HG02678 (cell line): ENCODE data around the gene COQ6.
A peak's percentile ranks its signal among the peaks of the same experiment; 100 is the strongest.
"Not testable (repeated sequence)": the region's sequence is repeated elsewhere in the genome, so short reads cannot be mapped to it uniquely, and the experiment has no call there.

ENCODE experiments used
- ATAC-seq: cut with Tn5 transposase; IDR thresholded peaks from one replicate; pipeline ENCODE4 v1.9.1; 2021; ENCODE audit warnings: mild to moderate bottlenecking, moderate library complexity; ENCODE audit not compliant: unreplicated experiment

The COQ6 gene

DNA sequence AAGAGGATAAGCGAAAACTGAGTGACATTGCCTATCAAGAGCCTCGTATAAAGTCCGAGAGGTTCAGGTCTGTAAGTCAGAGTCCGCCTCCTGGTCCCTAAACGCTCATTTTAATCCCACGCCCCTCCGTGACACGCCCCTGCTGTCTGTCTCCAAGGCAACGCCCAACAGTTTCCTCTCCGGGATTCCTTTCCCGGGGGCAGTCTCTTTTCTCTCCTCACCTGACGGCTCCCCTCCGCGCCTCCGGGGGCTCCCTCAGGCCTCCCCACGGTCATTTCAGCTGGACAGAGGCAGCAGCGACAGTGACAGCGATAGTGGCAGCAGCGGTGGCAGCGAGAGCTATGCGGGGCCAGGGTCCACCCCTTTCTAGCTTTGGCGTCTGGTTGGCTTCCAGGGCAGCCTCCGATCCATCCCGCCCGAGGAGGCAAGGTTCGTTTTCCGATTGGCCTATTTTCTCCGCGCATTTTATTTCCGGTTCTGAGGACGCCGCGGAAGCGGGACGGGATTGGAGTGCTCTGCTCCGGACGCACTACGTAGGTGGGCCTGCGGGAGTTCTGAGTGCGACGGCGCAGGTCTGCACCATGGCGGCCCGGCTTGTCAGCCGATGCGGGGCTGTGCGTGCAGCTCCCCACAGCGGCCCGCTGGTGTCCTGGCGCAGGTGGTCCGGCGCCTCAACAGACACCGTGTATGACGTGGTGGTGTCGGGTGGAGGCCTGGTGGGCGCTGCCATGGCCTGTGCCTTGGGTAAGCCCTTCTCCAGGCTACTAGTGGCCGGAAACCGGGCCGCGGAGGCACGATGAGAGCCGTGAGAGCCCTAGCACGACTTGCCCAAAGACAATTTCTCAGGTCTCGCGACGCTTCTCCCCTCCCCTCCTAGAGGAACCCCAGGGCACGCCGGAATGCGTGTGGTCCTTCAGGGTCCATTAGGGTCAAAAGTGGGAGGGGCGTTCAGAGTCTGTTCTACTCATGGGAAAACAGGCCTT is at the start of gene COQ6, which contains the start of gene FAM161B:
TSS of gene COQ6 (plus strand) at position 551 of the 983 bp plus-strand sequence. CDS start at position 582, 31 bp downstream.
TSS of gene FAM161B (minus strand) at position 343 of the 983 bp plus-strand sequence. CDS start at position 275, 68 bp downstream.
- ATAC-seq, result peak; percentile 89

GRCh38 chr14:73903028-73903427 is 47.1 kb upstream of the COQ6 start:
- ATAC-seq, result no peak

DNA sequence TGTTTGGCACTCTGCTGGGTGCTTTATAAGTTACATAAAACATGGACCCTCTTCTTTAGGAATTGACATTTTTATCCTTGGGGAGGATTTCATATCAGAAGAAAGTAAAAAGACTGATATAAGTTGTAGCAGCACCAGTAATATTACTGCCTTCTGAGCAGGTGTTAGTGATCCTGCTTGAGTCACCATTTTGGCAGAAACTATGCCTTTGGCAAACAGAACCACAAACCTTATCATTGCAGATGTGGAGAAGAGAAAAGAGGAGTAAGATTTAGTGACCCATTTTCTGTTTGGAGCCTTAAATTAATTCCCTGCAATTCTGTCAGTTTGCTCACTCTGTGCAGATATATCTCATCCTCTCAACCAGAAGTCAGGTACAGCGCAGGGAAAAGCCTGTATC is 40.4 kb upstream of the COQ6 start:
- ATAC-seq, result no peak

DNA sequence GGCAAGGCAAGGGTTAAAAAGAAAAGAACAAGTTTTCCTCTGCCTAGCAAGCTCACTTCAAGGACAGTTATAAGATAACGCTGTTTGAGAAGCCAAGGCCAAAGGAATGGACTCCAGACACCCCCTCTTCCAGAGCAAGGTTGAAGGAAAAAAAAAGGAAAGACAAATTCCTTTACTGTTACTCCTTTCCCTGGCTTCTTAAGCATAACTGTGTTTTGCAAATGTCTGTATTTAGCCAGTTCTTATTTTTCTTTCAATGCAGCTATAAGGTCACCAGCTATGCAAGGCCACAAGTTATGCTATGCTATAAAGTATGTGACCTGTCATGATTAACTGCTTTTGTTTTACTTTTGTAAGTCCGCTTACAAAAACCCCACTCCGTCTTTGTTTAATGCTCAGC is 36.8 kb upstream of the COQ6 start:
- no peak for ATAC-seq

- no peak for ATAC-seq
Observed at GRCh38 chr14:73916324-73916723, 33.8 kb upstream of the COQ6 start.

GRCh38 chr14:73919457-73919856 is 30.6 kb upstream of the COQ6 start:
- not testable (repeated sequence) for ATAC-seq

DNA sequence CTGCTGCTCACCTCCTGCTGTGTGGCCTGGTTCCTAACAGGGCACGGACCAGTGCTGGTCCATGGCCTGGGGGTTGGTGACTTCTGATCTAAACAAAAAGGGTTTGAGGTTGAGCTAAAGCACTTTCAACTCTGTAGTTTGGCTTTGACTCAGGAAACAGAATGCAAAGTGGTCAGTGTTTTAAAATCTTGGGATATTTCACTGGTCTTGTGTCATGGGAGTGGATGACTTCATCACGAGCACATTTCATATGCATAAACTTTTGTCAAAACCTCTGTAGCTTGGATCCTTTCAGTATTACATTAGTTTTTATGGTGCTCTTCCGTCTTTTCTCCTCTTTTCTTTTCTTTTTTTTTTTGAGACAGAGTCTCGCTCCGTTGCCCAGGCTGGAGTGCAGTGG is 25.8 kb upstream of the COQ6 start:
- ATAC-seq, result no peak

GRCh38 chr14:73935666-73936065 is 14.4 kb upstream of the COQ6 start:
- no peak for ATAC-seq

GRCh38 chr14:73936548-73936947 is 13.6 kb upstream of the COQ6 start:
- ATAC-seq, result no peak

DNA sequence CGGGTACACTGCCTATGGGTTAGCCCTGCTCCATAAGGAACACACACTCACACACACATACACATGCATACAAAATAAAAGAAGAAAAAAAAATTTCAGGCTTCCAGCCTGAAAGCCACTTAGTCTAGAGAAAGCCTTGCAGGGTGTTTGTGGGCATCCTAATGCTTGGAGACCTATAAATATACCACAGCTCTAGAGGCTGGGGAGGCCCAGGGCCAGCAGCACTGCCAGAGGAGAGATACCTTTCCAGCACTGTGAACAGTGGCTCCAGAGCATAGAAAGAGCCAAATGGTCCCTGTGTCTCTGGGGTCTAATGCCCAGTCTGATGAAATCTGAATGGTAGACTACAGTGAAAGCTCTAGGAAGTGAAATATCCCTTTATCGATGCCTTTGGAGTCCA is 13.1 kb upstream of the COQ6 start:
- no peak for ATAC-seq

- ATAC-seq, result no peak
Observed at GRCh38 chr14:73942180-73942579, 7.9 kb upstream of the COQ6 start.

DNA sequence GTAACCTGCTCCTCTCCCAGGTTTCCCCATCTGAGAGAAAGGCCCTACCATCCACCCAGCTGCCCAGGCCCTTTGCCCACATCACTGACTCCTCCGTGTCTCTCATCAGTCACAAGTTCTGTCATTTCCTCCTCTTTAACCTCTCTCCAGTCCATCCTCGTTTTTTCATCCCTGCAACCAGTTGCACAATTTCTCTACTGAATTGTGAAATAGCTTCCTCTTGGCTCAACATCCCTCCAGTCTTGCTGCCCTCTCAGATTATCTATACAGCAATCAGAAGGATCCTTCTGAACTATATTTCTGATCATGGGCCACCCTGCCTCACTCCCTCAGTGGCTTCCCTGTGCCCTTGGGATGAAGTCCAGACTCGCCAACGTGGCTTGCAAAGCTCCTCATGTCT is 7.0 kb upstream of the COQ6 start:
- no peak for ATAC-seq

DNA sequence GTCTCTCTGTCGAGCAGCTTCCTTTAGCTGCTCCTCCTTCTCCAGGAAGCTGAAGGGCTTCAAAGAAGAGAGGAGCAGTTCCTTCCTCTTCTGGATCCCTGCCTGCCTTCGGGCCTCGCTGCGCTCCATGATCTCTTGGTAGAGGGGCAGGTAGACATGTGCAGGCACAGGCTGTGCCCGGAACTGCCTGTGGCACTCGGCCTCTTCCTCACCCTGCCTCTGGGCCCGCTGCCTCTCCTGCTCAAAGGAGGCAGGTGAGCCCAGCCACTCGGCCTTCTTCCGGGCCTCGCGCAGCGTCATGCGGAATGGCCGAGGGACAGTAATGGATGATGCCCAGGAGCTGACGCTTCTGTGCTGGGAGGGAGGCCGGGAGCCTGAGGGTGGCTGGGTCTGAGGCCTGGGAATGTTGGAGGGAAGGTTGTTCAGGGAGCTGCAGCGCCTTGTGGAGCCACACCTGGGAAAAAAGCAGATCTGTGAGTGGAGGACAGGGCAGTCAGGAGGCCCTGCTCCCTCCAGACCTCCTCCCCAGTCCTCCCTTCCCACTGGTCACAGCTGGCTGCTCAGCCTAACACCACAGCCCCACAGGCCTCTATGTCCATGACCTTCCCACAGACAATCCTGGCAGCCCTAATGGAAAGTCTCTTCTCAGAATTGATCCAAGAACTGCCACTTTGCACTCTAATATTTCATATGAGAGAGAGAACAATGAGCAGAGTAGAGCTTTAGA is 5.5 kb upstream of the COQ6 start:
- ATAC-seq, result no peak

- ATAC-seq, result no peak
Observed at GRCh38 chr14:73945159-73945670, 4.9 kb upstream of the COQ6 start.

DNA sequence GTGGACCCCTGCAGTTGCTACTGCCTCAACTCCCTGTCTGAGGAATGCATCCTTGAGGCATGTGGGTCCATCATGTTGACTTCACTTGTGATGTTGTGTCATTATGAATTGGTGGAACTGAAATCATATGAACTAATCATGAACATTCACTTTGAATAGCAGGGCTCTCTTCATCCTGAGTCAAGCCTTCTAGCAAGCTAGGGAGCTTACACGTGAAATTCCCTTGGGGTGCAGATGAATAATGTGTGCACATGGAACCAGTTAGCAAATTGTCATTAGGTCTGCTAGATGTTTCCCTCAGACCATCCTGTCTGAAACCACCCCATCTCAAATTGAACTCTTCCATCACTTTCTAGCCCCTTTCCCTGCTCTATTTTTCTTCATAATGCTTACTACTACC is 3.6 kb downstream of the COQ6 start:
- no peak for ATAC-seq

- no peak for ATAC-seq
Observed at GRCh38 chr14:73955674-73956073, 5.6 kb downstream of the COQ6 start.

DNA sequence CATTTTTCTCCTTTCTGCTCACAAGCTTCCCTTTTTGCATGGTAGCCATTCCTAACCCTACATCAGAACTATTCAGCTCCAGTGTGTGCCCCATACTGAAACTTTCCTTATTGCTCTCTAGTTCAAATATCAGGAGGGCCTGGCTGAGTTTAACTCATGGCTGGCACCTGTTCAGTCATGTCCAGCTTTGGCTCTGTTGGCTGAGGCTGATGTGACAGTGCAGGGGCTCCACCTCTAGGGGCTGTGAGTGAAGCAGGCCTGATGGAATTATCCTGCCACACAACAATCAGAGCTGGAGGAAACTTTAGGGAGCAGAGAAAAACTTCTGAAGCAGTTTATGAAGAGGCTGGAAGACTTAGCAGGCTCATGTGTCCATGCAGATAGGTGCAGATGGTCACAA is 8.5 kb downstream of the COQ6 start:
- ATAC-seq, result no peak

- ATAC-seq, result no peak
Observed at GRCh38 chr14:73961192-73961591, 11.1 kb downstream of the COQ6 start.

GRCh38 chr14:73965216-73965615 is 15.1 kb downstream of the COQ6 start:
- ATAC-seq, result no peak

DNA sequence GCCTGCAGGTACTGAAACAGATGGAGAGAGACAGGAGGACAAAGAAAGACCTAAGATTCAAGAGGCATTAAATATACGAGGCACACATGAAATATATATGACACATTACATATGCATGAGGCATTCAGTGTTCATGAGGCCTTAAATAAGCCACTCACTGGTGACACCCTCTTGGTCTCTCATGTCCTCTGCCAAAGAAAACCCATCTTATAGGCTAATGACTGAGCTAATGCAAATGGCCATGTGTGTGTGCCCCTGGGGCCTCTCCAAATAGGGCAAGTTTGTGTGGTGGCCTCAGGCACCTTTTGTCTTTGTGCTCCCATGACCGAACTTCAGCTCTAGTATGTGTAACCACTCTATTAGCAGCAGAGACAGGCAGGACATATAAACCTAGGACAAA is 18.8 kb downstream of the COQ6 start:
- ATAC-seq, result no peak

GRCh38 chr14:73973497-73973896 is 23.4 kb downstream of the COQ6 start:
- no peak for ATAC-seq

DNA sequence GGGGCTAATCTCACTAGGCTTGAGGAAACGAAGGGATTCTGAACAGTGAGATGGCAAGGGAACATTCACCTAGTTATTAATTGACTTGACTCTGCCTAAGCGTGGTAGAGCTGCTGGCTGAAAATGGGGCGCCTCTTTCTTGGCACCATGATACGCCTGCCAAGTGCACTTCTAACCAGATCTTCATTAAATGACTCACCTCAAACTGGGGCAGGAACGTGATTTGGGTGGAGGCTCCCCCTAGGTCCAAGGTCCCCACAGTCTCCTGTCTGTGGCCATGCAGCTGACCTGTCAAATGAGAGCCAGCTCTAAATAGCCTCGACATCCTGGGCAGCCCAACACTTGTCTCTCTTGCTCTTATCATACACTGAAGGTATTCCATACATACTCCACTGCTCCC is 26.0 kb downstream of the COQ6 start:
- no peak for ATAC-seq
